HG02610 (cell line): ENCODE measurements around the gene PVALB.

Experiments
- ATAC-seq: cut with Tn5 transposase; IDR thresholded peaks from one replicate; pipeline ENCODE4 v1.9.1; 2021; ENCODE audit warnings: mild to moderate bottlenecking, moderate library complexity; ENCODE audit not compliant: unreplicated experiment

Gene PVALB

GRCh38 chr22:36815558-36816338 lies 1.1 kb downstream of the PVALB start:
- ATAC-seq: no peak

DNA sequence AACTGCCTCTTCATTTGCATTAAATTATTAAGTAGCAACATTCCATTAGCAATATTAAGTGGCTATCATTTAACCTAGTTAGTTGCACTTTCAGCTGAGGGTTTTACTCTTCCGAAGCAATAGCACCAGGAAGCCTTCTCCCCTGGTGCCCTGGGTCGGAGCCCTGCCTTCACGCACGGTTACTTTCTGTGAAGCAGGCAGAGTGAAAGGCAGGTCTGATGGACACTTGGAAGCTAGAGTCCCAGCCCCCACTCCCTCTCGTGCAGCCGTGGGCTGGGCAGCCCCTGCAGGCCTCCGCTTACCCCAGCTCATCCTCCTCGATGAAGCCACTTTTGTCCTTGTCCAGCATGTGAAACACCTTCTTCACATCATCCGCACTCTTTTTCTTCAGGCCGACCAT lies 2.0 kb downstream of the PVALB start:
- ATAC-seq: no peak

- ATAC-seq: no peak
Measured at GRCh38 chr22:36811094-36811800, 5.6 kb downstream of the PVALB start.

DNA sequence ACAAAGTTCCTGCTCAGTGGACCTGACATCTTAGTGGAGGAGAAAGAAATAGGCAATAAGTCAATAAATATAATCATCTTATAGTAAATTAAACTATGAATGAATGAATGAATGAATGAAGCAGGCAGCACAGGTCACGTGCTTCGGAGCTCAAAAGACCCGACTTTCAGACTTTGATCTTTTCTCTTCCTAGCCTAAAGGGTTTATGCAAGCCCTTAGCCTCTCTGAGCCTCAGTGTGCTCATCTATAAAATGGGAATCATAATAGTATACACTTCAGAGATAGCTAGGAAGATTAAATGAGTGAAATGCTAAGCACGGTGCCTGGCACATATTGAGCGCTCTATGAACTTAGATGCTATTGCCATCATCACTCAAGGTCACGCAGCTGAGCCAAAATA lies 7.5 kb downstream of the PVALB start:
- ATAC-seq: no peak

GRCh38 chr22:36808721-36809344 lies 8.0 kb downstream of the PVALB start:
- no peak for ATAC-seq

- ATAC-seq: no peak
Measured at GRCh38 chr22:36807627-36808026, 9.2 kb downstream of the PVALB start.

GRCh38 chr22:36806835-36807234 lies 10.0 kb downstream of the PVALB start:
- no peak for ATAC-seq

GRCh38 chr22:36803358-36803757 lies 13.5 kb downstream of the PVALB start:
- ATAC-seq: no peak

DNA sequence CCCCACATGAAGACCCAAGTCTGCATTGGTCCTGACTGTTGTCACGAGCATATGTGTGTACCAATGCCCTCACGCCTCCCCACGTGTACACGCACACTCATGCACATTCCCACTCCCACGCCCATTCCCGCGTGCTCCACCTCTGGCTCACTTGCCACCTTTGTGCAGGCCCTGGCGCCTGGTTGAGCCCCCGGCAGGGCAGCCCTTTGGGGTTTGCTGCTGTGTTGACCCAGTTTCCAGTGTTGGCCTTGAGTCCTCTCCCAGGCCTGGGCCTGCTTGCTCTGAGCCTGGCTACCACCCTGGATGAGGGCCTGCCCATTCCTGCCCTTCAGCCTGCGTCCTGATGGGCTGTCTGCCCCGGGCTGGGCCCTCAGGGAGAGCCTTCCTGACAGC lies 18.2 kb downstream of the PVALB start:
- no peak for ATAC-seq

- no peak for ATAC-seq
Measured at GRCh38 chr22:36797911-36798673, 18.7 kb downstream of the PVALB start.

DNA sequence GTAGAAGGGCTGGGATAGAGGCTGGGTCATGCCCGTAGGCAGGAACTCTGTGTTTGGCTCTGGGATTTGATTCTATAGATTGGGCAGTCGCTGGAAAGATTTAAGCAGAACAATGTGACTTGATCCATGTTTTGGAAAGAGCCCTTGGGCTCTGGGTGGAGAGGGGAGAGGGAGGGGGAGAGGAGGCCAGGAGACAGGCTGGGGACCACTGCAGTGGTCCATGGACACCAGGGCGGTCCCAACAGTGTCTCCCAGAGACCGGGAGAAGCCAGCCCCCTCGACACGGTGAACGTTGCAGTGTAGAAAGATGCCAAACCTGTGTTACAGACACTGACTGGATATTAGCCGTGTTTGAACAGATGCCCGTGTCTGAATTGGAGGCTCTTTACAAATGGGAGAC lies 19.5 kb downstream of the PVALB start:
- ATAC-seq: no peak

- ATAC-seq: no peak
Measured at GRCh38 chr22:36796552-36797175, 20.2 kb downstream of the PVALB start.

DNA sequence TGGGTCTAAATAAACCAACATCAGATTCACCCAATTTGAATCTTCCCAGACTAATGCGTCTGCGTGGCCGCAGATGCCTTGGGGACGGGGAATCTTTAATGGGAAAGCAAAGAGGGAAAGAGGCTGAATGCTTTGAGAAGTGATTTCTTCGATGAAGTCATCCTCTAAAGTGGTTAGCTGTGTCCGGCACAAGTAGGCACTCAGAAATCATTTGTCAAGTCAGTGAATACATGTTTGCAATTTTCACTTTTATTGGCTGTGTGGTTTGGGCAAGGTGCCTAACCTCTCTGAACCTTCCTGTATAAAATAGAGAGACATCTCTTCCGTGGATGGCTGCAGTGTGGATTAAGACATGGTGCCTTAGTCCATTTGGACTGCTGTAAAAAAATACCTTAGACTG lies 21.2 kb downstream of the PVALB start:
- no peak for ATAC-seq

GRCh38 chr22:36790648-36791047 lies 26.2 kb downstream of the PVALB start:
- ATAC-seq: peak; percentile 72

- no peak for ATAC-seq
Measured at GRCh38 chr22:36787204-36787988, 29.4 kb downstream of the PVALB start.

- ATAC-seq: no peak
Measured at GRCh38 chr22:36783743-36784142, 33.1 kb downstream of the PVALB start.

- peak; percentile 56 for ATAC-seq
Measured at GRCh38 chr22:36781656-36782627, 34.9 kb downstream of the PVALB start.

- no peak for ATAC-seq
Measured at GRCh38 chr22:36778020-36778419, 38.8 kb downstream of the PVALB start.

- no peak for ATAC-seq
Measured at GRCh38 chr22:36776722-36777121, 40.1 kb downstream of the PVALB start.
